NCI-H1436 treated with DMSO at 0.1 percent for 48 hours (cell line): ENCODE measurements around the gene SLX4IP.
A peak's percentile ranks its signal among the peaks of the same experiment; 100 is the strongest.

Source experiments
- DNase-seq: peaks from one replicate; lab custom pipeline; 2025; lab: John Stamatoyannopoulos, UW

The SLX4IP gene

DNA sequence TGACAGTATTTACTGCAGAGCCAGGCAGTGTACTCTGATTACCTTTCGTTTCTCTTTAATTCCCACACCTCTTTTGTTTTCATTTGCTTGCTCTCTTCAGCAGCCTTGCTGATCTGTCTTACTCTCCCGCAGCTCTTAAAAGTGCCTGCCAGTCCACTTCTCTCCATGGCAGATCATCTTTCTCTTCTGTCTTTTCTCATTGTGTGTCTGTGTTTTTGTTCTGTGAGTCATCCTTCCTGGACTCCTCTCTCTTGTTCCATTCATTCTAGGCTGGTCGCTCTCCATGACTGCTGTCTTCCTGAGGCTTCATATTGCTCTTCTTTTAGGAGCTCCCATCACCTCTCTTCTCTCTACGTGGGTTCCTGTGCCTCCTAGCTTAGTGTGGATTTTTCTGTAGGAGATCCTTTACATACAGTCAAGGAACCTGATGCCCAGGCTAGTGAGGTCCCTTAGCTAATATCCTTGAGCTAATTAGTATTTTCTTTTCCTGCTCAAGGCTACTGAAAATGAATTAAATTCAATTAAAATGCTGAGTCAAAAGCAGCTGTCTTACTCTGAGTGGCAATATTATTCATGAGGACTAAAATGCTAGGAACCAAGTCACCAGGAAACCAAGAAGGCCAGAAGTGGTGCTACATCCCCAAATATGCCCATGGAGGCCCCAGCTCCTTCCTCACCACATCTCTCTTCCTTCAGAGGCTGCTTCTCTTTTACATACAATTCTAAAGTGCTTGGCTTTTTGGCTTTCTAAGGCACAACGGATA lies 86.1 kb downstream of the SLX4IP start:
- DNase-seq = no peak

DNA sequence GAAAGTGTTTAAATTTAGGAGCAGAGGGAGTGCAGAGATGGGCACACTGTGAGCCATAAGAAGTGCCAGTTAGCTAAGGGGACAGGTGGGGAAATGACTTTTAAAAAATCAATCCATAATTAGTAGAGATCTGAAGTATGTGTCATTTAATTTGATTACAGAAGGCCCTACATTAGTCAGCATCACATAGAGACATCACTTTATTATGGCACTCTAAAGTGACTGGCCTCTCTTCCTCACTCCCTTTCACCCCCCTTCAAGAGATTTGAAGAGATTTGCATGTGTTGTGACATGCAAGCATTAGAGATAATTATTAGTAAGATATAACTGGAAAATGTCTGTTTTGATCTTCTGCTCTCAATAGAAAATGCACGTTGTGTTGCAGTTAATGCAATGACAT lies 86.7 kb downstream of the SLX4IP start:
- no peak for DNase-seq

DNA sequence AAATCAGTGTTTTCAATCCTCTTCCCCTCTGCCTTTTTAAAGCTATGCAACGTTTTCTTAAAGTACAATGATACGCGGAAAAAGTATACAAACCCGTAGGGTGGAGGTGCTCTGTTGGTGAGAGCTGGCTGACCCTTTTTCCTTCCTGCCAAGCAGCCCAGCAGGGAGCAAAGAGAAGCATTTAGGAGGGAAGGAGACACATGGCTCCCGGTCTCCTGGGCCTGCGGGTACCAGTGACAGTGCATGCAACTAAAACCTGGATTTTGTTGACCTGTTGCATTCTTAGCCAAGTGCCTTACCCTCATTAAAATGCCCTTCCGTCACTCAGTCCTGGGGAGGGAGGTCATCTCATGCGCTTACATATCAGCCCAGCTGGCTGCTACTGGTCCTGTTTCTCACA lies 87.2 kb downstream of the SLX4IP start:
- no peak for DNase-seq

DNA sequence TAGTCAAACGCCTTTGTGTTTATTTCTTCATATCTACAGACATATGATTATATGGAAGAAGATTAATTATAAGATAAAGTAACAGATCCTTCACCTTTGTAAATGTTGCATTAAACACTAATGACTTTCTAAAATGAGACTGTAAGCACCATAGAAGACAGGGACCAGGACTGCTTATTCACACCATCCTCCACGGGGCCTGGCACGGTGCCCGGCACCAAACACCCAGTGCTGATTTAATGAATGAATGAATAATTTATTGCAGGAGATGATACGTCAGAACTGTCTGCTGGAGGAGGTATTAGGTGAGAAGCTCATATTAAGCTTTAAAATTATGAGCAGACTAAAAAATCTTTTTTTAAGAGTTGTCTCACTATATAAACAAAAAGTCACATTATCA lies 88.3 kb downstream of the SLX4IP start:
- peak; percentile 38 for DNase-seq

DNA sequence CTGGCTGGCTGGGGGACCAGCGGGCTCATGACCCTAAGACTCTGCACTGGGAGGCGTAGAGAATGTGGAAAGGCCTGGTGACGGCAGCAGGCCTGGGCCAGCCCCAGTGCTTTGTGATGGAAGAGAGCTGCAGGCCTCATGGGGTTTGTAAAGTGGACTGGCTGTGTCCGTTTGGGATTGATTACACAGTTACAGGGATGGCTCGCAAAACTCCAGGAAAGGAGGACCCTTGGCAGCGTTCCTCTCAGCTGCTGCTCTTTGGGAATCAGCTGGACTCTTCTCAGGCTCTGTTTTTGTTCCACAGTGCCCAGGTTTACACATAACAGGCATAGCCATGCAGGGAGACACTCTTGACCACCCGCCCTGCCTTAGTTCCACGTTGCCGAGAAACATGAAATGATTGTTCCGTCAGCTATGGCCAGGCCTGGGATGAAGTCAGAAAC lies 89.0 kb downstream of the SLX4IP start:
- DNase-seq = no peak

DNA sequence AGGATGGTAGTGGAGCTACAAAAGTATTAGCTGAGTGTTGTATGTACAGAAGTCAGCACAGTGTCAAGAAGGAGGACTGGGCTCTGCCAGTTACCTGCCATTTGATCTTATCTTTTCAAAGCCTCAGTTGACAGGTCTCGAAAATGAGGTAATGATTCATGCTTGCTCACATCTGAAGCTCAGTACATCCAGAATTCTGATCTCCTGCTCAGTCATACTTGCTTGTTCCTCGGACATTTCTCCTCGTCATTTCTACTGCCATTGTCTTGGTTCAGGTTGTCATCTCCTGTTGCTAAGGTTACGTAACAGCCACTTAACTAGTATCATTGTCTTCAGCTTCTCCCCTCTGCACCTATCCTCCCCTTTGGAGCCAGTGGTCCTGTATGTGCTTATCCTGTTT lies 89.5 kb downstream of the SLX4IP start:
- DNase-seq = no peak

DNA sequence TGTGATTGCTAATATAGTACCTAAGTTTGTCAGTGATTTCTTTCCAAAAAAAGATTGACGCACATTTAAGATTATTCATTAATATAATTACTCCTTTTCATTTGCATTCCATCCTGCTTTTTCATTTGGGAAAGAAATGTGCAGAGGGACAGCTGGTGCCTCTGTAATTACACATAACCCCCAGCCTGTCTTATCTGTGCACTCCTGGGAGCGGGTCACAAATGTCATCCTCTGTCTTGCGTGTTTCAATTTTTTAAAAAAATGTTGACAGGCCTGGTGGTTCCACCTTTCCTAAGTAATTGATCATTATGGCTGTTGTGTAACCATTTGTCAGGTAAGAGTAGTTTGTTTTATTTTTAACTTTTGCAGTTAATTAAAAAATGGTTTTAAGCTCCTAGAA lies 92.7 kb downstream of the SLX4IP start:
- no peak for DNase-seq

DNA sequence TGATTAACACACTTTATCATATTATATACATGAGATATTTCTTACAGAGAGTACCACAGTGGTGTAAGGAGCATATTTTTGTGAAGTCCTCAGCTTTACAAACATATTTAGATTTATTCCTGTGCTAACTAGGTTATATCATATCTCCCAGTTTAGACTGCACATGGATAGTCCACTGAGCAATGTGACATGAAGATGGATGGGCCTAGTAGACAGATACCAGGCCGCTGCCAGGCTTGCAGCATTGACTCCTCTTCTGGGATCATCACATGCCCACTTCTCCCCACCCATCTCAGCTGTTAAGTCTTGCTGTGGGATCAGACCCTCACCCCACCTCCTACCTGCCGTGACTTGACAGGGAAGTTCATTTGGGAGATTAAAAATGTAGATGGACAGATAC lies 95.8 kb downstream of the SLX4IP start:
- no peak for DNase-seq

DNA sequence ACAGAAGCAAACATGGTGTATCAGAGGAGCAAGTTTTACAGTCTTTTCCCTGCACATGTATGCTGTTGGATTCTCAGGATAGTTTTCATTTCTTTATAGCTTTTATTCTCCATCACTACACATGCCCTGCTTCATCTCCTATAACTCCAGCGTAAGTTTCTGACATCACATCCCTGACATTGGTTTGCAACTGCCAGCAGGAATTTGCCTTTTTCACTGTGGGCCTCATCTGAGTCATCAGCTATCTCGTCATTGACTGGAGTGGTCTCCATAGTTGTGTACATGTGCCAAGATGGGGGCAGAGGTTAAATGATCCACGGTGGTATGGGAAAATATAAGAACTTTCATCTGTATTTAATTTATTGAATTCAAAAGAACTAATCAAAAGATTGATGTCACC lies 96.7 kb downstream of the SLX4IP start:
- DNase-seq = no peak

DNA sequence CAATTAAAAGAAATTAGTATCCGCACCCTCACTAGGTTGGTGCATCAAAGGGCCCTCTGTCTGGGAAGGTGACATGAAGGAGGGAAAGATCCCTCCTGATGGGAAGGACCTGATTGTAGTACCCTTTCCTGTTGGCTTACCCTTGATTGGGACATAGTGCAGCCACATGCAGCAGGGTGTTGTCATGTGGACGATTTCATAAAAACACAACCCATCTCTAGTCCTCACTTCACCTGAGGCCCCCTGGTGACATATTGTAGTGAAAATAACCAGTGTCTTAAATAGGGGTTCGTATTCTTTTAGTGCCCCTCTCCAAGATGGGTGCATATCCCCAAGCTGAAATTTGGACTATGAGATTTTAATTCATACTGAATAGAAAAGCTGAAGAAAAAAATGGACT lies 97.3 kb downstream of the SLX4IP start:
- DNase-seq = no peak

DNA sequence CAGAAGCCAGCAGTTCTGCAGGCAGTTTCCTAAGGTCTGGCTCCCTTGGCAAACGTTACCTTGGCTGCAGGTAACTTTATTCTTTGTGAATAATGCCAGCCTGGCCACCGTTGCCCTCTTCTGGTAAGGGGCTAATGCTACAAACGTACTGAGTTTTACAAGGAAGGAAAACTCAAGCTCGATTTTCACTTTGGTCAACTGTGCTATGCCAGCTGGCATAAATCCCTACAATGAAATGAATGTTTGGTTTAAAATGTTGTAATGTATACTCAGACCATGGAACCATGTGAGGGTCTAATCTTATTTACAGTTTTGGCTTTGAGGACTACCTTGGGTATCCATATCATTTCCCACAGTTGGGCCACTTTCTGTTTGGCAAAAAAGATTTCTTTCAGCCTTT lies 101.4 kb downstream of the SLX4IP start:
- DNase-seq = no peak

DNA sequence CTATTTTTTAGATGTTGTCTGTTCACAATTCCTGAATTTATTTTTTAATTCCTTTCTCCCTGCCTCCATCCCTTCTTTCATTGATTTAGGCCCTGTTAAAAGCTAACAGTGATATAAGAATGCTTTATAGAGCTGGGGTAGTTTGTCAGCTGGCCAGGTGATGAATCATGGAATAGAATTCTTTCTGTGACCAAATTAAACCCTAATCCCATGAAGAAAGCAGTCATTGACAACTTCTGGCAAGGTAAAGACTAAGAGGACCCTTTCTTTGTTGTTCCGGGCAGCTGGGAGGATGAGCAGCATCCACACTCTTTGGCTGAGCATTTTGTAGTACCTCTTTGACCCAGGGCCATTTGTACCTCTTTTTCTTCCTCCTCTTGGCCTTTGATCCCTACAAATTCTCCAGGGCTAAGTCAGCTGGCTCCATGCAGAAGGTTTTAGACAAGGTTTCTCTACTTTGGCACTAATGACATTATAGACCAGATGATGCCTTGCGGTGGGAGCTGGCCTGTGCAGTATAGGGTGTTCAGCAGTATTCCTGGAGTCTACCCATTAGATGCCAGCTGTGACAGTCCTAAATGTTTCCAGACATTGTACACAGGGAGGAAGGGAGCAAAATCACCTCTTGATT lies 102.9 kb downstream of the SLX4IP start:
- DNase-seq = no peak

DNA sequence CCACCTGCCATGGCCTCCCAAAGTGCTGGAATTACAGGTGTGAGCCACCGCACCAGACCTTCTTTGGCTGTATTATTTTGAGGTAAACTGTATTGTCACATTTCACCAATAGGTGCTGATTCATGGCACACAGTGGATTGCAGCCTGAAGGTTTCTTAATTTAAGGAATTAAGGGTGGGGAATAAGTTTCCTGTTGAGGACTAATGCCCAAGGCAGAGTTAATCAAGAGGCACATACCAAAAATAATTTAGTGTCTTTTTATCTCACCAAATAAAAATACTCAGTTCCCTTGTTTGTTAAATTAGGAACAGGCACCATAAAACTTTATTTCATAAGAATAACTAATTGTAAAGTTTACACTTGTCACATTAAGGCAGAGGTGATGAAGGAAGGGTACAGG lies 103.7 kb downstream of the SLX4IP start:
- no peak for DNase-seq

DNA sequence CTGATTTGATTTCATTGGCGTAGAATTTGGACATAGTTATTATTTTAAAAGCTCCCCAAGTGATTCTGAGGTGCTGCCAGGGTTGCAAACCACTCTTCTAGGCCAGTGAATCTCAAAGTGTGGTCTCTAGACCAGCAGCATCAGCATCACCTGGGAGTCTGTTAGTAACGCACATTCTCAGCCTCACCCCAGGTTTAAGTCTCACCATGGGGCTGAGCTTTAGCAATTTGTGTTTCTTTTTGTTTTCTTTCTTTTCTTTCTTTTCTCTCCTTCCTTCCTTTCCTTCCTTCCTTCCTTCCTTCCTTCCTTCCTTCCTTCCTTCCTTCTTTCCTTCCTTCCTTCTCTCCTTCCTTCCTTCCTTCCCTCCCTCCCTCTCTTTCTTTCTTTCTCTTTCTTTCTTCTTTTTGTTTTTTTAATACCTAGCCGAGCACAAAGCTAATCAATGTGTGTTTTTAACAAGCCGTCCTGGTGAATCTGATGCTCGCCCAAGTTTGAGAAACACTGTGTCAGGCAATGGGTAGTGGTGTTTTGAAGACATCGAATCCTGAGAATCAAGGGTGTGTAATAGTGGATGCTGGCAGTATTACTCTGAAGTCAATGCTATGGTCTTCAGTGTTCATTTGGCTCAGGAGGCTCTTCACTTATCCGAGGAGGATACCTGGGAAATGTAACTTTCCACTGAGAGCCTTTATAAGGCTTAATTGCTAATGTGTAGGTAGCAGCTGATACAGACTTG lies 104.9 kb downstream of the SLX4IP start:
- no peak for DNase-seq

DNA sequence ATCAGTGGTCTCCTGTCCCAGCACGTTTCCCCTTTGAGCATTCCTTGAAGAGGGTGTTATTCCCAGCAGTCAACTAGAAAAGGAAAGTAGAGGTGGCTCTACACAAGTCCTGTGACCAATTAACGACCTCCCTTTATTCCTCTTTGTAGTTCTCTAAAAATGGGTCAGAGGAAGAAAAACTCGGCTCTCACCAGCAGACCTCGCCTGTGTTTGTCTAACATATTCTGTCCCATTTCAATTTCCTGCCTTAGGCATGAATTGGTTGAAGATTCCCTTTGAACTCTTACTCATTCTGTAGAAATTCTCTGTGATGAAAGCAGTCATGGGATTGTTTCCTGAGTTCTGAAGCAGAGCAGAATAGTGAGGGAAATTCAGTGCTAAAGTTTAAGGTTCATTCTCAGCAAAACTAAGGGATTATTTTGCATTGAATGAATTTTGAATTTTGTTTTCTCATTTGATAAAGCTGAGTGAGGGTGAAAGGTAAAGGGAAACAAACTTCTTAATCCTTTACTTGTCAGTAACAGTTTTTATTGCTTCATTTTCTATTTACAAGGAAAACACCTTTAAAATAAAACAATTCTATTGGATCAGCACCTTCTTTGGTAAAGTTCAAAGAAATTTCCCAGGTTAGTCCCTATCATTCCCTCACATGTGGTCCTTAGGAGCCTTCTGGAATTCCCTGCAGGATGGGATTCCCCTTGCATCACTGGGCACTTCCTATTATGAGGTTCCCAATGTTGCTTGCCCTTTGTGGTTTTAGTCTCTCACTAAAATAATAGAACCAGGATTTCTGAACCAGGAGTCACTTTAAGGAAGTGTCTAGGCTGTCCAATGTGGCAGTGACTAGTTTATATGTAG lies 105.8 kb downstream of the SLX4IP start:
- DNase-seq = no peak

DNA sequence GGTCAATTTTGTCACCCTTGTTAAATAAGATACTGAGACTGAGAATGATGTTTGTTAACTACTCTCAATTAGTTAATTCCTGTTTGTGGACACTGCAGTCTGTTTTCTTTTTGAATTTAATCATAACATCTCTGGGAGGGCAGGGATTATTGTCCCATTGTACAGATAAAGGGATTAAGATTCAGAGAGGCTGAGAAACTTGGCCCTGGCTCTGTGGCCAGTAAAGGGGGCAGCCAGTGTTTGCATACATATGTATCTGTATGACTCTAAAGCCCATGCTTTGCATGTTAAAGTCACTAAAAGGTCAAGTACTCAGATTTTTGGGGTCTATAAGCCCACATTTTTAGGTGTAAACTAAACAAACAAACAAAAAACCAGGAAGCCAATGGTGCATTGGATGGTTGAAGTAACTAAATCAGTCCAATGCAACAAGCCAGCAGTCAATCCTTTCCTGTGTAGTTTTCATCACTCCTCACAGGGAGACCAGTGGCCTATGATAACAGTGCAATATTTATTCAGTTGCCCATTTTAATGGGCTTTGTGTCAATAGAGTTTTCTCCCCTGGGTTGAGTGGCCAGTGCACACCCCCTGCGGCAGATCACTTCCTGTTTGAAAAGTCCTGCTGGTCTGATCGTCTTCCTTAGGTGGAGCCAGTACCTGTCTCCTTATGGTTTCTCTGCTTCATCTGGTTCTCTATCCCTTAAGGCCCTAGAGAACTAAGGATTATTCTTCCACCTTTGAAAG lies 106.7 kb downstream of the SLX4IP start:
- DNase-seq = no peak

DNA sequence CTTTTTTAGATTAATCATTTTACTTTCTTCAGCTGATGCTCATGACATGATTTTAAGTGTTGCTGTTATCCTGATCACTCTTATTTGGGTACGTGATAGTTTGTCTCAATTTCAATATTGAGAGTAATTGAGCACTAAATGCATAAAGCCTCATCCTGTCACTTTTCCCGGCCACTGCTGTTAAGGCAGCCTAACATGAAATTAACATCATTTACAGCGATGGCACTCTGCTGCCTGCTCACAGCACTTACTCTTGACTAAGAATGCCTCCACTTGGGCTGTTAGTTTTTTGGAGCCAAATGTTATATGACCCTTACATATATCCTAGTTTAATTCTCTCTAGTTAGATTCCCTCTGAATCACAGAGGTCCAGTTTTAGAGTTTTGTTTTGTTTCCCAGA lies 107.3 kb downstream of the SLX4IP start:
- no peak for DNase-seq

DNA sequence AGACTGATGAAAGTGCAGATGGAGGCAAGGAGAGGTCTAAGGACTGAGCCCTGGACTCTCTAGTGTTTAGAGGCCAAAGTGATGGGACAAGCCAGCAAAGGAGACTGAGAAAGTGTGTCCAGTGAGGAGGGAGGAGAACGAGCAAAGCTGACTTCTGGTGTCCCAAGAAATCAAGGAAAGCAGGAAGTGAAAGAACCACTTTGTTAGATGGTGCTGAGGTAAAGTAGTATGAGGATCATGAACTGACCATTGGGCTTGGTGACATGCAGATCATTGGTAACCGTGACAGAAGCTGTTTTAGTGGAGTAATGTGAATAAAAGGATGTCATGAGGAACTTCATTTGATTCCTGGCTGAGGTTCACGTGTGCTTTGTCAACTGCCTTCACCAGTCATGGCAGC lies 108.4 kb downstream of the SLX4IP start:
- DNase-seq = no peak

DNA sequence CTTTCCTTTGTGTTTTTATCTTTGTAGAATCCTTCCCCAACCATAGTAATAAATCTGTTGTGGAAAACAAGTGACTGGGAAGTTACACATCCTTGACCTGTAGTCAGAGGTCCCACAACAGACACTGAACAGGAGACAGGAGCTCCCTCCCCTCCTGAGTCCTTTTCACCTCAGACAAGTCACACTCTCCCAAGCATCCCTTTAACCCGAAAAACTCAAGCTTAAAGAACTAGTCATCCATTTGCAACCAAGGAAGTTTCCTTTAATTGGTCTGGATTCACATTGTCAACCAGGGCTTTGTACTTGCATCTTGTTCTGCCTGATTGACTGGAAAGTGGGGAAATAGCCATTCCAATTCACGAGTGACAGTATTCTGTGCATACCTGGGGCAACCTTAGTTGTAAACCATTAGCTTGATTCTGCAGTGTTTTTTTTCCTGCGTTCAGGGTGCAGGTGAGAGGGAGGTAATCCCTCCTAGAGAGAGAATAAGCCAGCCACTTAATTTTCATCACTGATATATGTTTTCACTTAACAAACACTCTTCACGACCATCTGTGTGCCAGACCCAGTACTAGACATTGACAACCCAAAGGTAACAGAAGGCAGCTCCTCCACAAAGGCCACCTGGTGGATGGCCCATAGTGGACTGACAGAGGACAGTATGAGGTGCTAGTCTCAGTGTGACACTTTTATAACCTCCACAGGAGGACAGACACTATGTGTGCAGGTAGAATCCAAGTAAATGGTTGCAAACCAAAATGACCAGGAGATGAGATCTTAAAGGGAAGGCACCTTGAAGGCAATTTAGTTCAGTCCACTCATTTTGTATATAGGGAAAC lies 112.4 kb downstream of the SLX4IP start:
- no peak for DNase-seq

DNA sequence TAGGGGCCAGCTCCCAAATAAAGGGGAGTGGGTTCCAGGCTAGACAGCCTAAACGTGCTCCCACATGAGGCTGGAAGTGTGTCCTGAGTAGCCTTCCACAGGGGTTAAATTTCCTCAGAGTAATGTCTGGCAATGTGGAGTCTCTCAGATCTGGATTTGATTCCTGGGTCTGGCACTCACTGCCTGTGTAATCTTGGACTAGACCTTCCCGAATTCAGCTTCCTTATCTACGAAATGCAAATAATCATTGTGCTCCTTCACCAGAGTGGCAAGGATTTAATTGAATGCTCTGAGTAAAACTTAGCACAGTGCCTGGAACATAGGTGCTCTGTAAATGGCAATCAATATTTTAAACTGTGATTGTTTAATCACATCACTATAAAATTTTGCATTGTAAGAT lies 114.4 kb downstream of the SLX4IP start:
- no peak for DNase-seq
